Measurements from ENCODE around the gene EXOC4.
"Not testable (repeated sequence)": the region's sequence is repeated elsewhere in the genome, so short reads cannot be mapped to it uniquely, and the experiment has no call there.

Gene EXOC4

GRCh38 chr7:133586253-133586652 is 333.4 kb downstream of the EXOC4 start:
- DNase-seq, result no peak

GRCh38 chr7:133587903-133588302 is 335.0 kb downstream of the EXOC4 start:
- no peak for DNase-seq

GRCh38 chr7:133590795-133591194 is 337.9 kb downstream of the EXOC4 start:
- DNase-seq, result no peak

- DNase-seq, result no peak
These were observed 338.9 kb downstream of the EXOC4 start for GRCh38 chr7:133591704-133592340.

GRCh38 chr7:133593561-133593960 is 340.7 kb downstream of the EXOC4 start:
- DNase-seq, result no peak

GRCh38 chr7:133601617-133602016 is 348.7 kb downstream of the EXOC4 start:
- DNase-seq, result no peak

GRCh38 chr7:133602291-133602690 is 349.4 kb downstream of the EXOC4 start:
- DNase-seq, result no peak

- DNase-seq, result no peak
These were observed 354.1 kb downstream of the EXOC4 start for GRCh38 chr7:133606991-133607390.

GRCh38 chr7:133609806-133610205 is 356.9 kb downstream of the EXOC4 start:
- no peak for DNase-seq

- no peak for DNase-seq
These were observed 359.1 kb downstream of the EXOC4 start for GRCh38 chr7:133611955-133612354.

GRCh38 chr7:133613250-133613790 is 360.4 kb downstream of the EXOC4 start:
- no peak for DNase-seq

GRCh38 chr7:133614251-133614650 is 361.4 kb downstream of the EXOC4 start:
- DNase-seq, result no peak

GRCh38 chr7:133618970-133619369 is 366.1 kb downstream of the EXOC4 start:
- DNase-seq, result no peak

GRCh38 chr7:133619491-133619890 is 366.6 kb downstream of the EXOC4 start:
- DNase-seq, result no peak

GRCh38 chr7:133623721-133624120 is 370.8 kb downstream of the EXOC4 start:
- DNase-seq, result no peak

- DNase-seq, result no peak
These were observed 372.2 kb downstream of the EXOC4 start for GRCh38 chr7:133625046-133625445.

- DNase-seq, result no peak
These were observed 376.8 kb downstream of the EXOC4 start for GRCh38 chr7:133629701-133630100.

GRCh38 chr7:133633055-133633454 is 380.2 kb downstream of the EXOC4 start:
- DNase-seq, result no peak

- DNase-seq, result no peak
These were observed 382.7 kb downstream of the EXOC4 start for GRCh38 chr7:133635541-133635940.

GRCh38 chr7:133638857-133639256 is 386.0 kb downstream of the EXOC4 start:
- DNase-seq, result no peak

- DNase-seq, result no peak
These were observed 388.6 kb downstream of the EXOC4 start for GRCh38 chr7:133641436-133641835.

GRCh38 chr7:133642907-133643306 is 390.0 kb downstream of the EXOC4 start:
- no peak for DNase-seq

GRCh38 chr7:133643652-133644051 is 390.8 kb downstream of the EXOC4 start:
- not testable (repeated sequence) for DNase-seq

- no peak for DNase-seq
These were observed 393.1 kb downstream of the EXOC4 start for GRCh38 chr7:133645884-133646391.
